Right lobe of liver (tissue), 4 donors: ENCODE results near the gene RAD51C.

Experiments
- CTCF ChIP-seq, 4 donors: fragments of 200-600 bp in 3 of 4; fragments of 450-650 bp in 1 of 4; IDR thresholded peaks; one replicate each; pipeline versions ENCODE4 v1.5.1 to v1.8.0; 2016 to 2022; ENCODE audit warnings: antibody characterized with exemption in 4 of 4, mild to moderate bottlenecking in 2 of 4
- POLR2A ChIP-seq: fragments of 450-650 bp; IDR thresholded peaks from one replicate; pipeline ENCODE4 v1.6.1; 2017; ENCODE audit warnings: antibody characterized with exemption, mild to moderate bottlenecking
- donor health status: DM: no; HTN: no; CAD: no.
- donor health status: DM: no; HTN: no; CAD: no.
- donor health status: DM: no; HTN: yes; CAD: no.

DNA sequence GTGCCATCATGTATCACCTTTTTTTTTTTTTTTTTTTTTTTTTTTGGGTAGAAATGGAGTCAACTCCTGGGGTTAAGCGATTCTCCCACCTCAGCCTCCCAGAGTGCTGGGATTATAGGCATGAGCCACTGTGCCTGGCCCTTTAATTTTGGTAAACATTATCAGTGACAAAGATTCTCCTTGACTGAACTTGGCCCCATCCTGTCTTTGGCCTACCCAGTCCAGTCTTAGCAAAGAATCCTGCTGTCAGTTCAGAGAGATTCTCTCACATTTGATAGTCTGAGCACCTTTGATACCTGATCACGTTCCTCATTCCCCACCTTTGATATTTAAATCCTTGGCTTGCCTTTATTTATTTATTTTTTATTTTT is 11.5 kb downstream of the RAD51C start:
- TF ChIP-seq CTCF (IDR thresholded peaks at IDR 0.05) (no peak), POLR2A (no peak)
